ENCODE measurements around the gene NKAIN2. TPM values are rescaled to one million over a fixed set of nuclear protein-coding genes. Genes with fewer than 3 reads are reported as not detected.
A peak's percentile ranks its signal among the peaks of the same experiment; 100 is the strongest.

The NKAIN2 gene
- total RNA-seq, 1 experiment from 2014 or later: 2.2 TPM

DNA sequence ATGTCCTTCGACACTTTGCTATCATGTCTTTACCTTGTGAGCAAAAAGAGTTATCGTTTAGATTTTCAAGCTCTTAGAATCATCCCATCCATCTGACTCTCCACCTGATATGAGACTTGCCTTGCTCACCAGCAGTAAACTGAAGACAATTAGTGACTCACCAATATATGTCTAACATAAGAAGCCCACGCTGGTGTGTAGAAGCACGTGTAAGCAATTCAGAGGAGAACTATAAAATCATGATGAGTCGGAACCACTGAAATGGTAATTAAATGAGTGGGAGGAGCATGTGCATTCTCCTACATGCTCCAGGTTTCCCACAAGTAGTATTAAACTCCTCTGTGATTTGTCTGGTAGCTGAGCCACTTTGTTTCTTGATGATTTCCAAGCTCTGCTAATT lies 977.0 kb downstream of the NKAIN2 start:
- Histone ChIP-seq H3K27me3 (replicated peaks; ENCODE audit: insufficient read depth, low read depth, low read length, poor library complexity) (no peaks in the 10 kb centered on the region), H3K4me1 (ENCODE audit: insufficient read depth, low read length, poor library complexity, severe bottlenecking) (peaks cover 56% of the 10 kb centered on the region), H3K9me3 (ENCODE audit: low read depth, low read length, poor library complexity, severe bottlenecking) (peaks cover 6% of the 10 kb centered on the region), H3K27ac (ENCODE audit: low read depth, low read length, poor library complexity, severe bottlenecking) (peak overlapping the region; percentile 94), H3K36me3 (ENCODE audit: insufficient read depth, low read length, poor library complexity, severe bottlenecking) (no peaks in the 10 kb centered on the region), H3K4me3 (ENCODE audit: low read depth, low read length, poor library complexity, severe bottlenecking) (no peak overlapping the region)
- no TSS peak for BruUV-seq (replicated peaks)
- intact Hi-C loops (cut with micrococcal nuclease; ENCODE audit: unreplicated experiment): no loop called here
- DNase-seq (ENCODE audit: low spot score): peak; percentile 79
- ChIA-PET POLR2A (ENCODE audit: low non-redundant PET) (no interaction called here), CTCF (interaction anchor here (1.0 kb wide), 1 partner anchor 16 kb away, joined by 4 read pairs; no protein-coding TSS in a partner anchor)
- no peak for TF ChIP-seq EZH2 (IDR thresholded peaks at IDR 0.05; ENCODE audit: borderline replicate concordance, low read depth, low read length, poor library complexity, severe bottlenecking)

DNA sequence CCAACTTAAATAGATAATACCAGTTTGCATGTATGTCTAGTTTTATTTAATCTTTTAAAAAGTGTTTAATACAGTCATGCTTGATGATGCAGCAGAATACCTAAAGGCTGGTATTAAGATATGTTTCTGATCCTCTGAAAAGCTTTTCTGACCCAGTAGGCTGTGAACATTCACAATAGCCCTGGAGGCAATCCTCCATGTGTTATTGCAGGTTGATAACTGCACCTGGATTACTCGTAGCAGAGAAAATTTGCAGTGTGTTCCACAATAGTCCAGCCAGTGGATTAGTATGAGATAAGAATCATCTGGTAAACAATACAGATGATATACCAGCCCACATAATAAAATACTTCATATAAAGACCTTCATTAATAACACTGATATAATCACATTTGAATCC lies 979.7 kb downstream of the NKAIN2 start:
- DNase-seq (ENCODE audit: low spot score): no peak
- peaks cover 15% of the 10 kb centered on the region for H3K9me3 ChIP-seq (ENCODE audit: low read depth, low read length, poor library complexity, severe bottlenecking)
- no peaks in the 10 kb centered on the region for H3K27me3 ChIP-seq (replicated peaks; ENCODE audit: insufficient read depth, low read depth, low read length, poor library complexity)
- POLR2A ChIA-PET (ENCODE audit: low non-redundant PET): no interaction called here
- CTCF ChIA-PET: no interaction called here
- TF ChIP-seq EZH2 (IDR thresholded peaks at IDR 0.05; ENCODE audit: borderline replicate concordance, low read depth, low read length, poor library complexity, severe bottlenecking): no peak
- TF ChIP-seq, protein P1, sequence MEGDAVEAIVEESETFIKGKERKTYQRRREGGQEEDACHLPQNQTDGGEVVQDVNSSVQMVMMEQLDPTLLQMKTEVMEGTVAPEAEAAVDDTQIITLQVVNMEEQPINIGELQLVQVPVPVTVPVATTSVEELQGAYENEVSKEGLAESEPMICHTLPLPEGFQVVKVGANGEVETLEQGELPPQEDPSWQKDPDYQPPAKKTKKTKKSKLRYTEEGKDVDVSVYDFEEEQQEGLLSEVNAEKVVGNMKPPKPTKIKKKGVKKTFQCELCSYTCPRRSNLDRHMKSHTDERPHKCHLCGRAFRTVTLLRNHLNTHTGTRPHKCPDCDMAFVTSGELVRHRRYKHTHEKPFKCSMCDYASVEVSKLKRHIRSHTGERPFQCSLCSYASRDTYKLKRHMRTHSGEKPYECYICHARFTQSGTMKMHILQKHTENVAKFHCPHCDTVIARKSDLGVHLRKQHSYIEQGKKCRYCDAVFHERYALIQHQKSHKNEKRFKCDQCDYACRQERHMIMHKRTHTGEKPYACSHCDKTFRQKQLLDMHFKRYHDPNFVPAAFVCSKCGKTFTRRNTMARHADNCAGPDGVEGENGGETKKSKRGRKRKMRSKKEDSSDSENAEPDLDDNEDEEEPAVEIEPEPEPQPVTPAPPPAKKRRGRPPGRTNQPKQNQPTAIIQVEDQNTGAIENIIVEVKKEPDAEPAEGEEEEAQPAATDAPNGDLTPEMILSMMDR (conservative IDR thresholded peaks at IDR 0.05; ENCODE audit: low read depth, low read length): no peak
- peak overlapping the region; percentile 40 for H3K27ac ChIP-seq (ENCODE audit: low read depth, low read length, poor library complexity, severe bottlenecking)
- intact Hi-C loops (cut with micrococcal nuclease; ENCODE audit: unreplicated experiment): no loop called here
- no peak overlapping the region for H3K4me3 ChIP-seq (ENCODE audit: low read depth, low read length, poor library complexity, severe bottlenecking)
- no TSS peak for BruUV-seq (replicated peaks)
- H3K4me1 ChIP-seq (ENCODE audit: insufficient read depth, low read length, poor library complexity, severe bottlenecking): peaks cover 31% of the 10 kb centered on the region
- no peaks in the 10 kb centered on the region for H3K36me3 ChIP-seq (ENCODE audit: insufficient read depth, low read length, poor library complexity, severe bottlenecking)

DNA sequence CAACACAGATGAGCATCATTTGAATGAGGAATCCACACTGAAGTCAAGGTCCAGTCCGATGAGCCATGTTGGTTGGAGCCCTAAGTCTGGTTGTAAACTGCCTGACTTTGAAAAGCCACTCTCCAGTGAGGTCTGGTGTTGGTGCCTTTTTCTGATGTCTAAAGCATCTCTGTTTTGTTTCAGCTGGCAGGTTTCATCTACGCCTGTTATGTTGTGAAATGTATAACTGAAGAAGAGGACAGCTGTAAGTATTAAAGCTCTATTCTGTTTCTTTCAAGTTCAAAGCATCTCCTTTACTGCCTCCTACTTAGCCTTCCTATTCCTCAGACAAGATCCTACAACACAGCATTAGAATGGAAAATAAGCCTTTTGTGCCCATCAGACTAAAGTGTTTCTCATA lies 987.5 kb downstream of the NKAIN2 start:
- H3K4me3 ChIP-seq (ENCODE audit: low read depth, low read length, poor library complexity, severe bottlenecking): no peak overlapping the region
- H3K27me3 ChIP-seq (replicated peaks; ENCODE audit: insufficient read depth, low read depth, low read length, poor library complexity): no peaks in the 10 kb centered on the region
- TF ChIP-seq, protein P1 (conservative IDR thresholded peaks at IDR 0.05; ENCODE audit: low read depth, low read length): no peak
- TF ChIP-seq EZH2 (IDR thresholded peaks at IDR 0.05; ENCODE audit: borderline replicate concordance, low read depth, low read length, poor library complexity, severe bottlenecking): no peak
- H3K4me1 ChIP-seq (ENCODE audit: insufficient read depth, low read length, poor library complexity, severe bottlenecking): peaks cover 16% of the 10 kb centered on the region
- ChIA-PET CTCF (no interaction called here), POLR2A (ENCODE audit: low non-redundant PET) (no interaction called here)
- intact Hi-C loops (cut with micrococcal nuclease; ENCODE audit: unreplicated experiment): loop anchor here (10.0 kb wide), 2 partner anchors 456 to 1926 kb away; no protein-coding TSS in a partner anchor
- DNase-seq (ENCODE audit: low spot score): no peak
- H3K9me3 ChIP-seq (ENCODE audit: low read depth, low read length, poor library complexity, severe bottlenecking): peaks cover 15% of the 10 kb centered on the region
- BruUV-seq (replicated peaks): no TSS peak
- H3K27ac ChIP-seq (ENCODE audit: low read depth, low read length, poor library complexity, severe bottlenecking): no peak overlapping the region
- H3K36me3 ChIP-seq (ENCODE audit: insufficient read depth, low read length, poor library complexity, severe bottlenecking): no peaks in the 10 kb centered on the region

DNA sequence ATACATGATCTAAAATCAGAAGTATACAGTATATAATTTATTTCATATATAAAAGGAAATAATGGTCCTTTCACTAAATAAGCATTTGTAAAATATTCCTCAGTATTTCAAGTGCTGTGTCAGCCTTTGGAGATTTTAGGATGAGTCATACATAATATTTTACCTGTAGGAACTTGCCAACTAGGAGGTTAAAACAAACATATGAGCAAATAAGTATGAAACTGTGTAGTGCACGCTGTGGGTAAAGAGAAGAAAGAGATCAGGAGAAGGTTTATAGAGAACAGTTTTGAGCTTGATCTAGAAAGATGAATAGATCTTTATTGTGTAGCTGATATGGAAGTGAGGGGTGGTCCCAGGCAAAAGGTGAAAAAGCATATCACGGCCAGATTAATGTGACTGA lies 988.7 kb downstream of the NKAIN2 start:
- intact Hi-C loops (cut with micrococcal nuclease; ENCODE audit: unreplicated experiment): loop anchor here (10.0 kb wide), 2 partner anchors 458 to 1928 kb away; no protein-coding TSS in a partner anchor
- no peak overlapping the region for H3K4me3 ChIP-seq (ENCODE audit: low read depth, low read length, poor library complexity, severe bottlenecking)
- H3K36me3 ChIP-seq (ENCODE audit: insufficient read depth, low read length, poor library complexity, severe bottlenecking): no peaks in the 10 kb centered on the region
- BruUV-seq (replicated peaks): no TSS peak
- H3K4me1 ChIP-seq (ENCODE audit: insufficient read depth, low read length, poor library complexity, severe bottlenecking): peaks cover 23% of the 10 kb centered on the region
- no peak overlapping the region for H3K27ac ChIP-seq (ENCODE audit: low read depth, low read length, poor library complexity, severe bottlenecking)
- ChIA-PET CTCF (no interaction called here), POLR2A (ENCODE audit: low non-redundant PET) (no interaction called here)
- peaks cover 10% of the 10 kb centered on the region for H3K9me3 ChIP-seq (ENCODE audit: low read depth, low read length, poor library complexity, severe bottlenecking)
- no peak for DNase-seq (ENCODE audit: low spot score)
- TF ChIP-seq, protein P1 (conservative IDR thresholded peaks at IDR 0.05; ENCODE audit: low read depth, low read length): no peak
- no peak for TF ChIP-seq EZH2 (IDR thresholded peaks at IDR 0.05; ENCODE audit: borderline replicate concordance, low read depth, low read length, poor library complexity, severe bottlenecking)
- no peaks in the 10 kb centered on the region for H3K27me3 ChIP-seq (replicated peaks; ENCODE audit: insufficient read depth, low read depth, low read length, poor library complexity)
